IPS-18a (cell line): ENCODE measurements around the gene ZNF423.

Experiments used
- H3K27ac ChIP-seq: one replicate; pipeline ENCODE4 v1.5.1; 2013; ENCODE audit warnings: low read length
- H3K27me3 ChIP-seq: one replicate; pipeline ENCODE4 v1.6.1; 2013; ENCODE audit warnings: mild to moderate bottlenecking, low read length; ENCODE audit not compliant: control insufficient read depth, insufficient read depth
- H3K36me3 ChIP-seq: one replicate; pipeline ENCODE4 v1.6.1; 2013; ENCODE audit warnings: low read depth, low read length; ENCODE audit not compliant: control insufficient read depth
- H3K4me1 ChIP-seq: one replicate; pipeline ENCODE4 v1.6.1; 2013; ENCODE audit warnings: low read depth, low read length; ENCODE audit not compliant: control insufficient read depth
- H3K4me3 ChIP-seq: one replicate; pipeline ENCODE4 v1.5.1; 2013; ENCODE audit warnings: low read length
- H3K9ac ChIP-seq: one replicate; pipeline ENCODE4 v1.6.1; 2013; ENCODE audit warnings: mild to moderate bottlenecking, low read length, moderate library complexity
- H3K9me3 ChIP-seq: one replicate; pipeline ENCODE4 v1.6.1; 2013; ENCODE audit warnings: low read depth, low read length; ENCODE audit not compliant: control insufficient read depth

The ZNF423 gene

DNA sequence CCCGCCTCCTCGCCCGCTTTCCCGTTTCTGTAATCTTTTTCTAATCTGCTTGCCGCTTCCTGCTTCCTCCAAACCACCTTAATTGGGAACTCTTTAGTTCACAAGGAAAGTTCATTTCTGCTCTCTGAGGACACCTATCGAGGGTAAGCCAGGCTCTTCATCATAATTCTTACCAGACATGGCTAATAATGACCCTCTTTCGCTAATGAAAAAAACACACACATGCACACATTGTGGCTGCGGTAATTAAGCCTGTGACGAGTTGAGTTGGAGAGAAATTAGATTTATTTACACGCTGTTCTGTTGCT is 100.6 kb downstream of the ZNF423 start:
- Histone ChIP-seq H3K27ac (peak overlapping the region; percentile 42), H3K27me3 (no peaks in the 10 kb centered on the region), H3K36me3 (no peaks in the 10 kb centered on the region), H3K4me1 (peaks cover 39% of the 10 kb centered on the region), H3K4me3 (peak overlapping the region; percentile 38), H3K9me3 (no peaks in the 10 kb centered on the region), H3K9ac (peak overlapping the region; percentile 58)

- H3K9ac ChIP-seq, result peak overlapping the region; percentile 58
These were observed 101.2 kb downstream of the ZNF423 start for GRCh38 chr16:49754495-49755312.

GRCh38 chr16:49750341-49751000 is 105.4 kb downstream of the ZNF423 start:
- Histone ChIP-seq H3K27ac (no peak overlapping the region), H3K9me3 (no peaks in the 10 kb centered on the region), H3K4me3 (no peak overlapping the region), H3K36me3 (no peaks in the 10 kb centered on the region), H3K9ac (no peak overlapping the region), H3K4me1 (peaks cover 32% of the 10 kb centered on the region), H3K27me3 (no peaks in the 10 kb centered on the region)

More at GRCh38 chr16:49754495-49755312, 101.2 kb downstream of the ZNF423 start:
- Histone ChIP-seq H3K9me3 (no peaks in the 10 kb centered on the region), H3K27me3 (no peaks in the 10 kb centered on the region), H3K4me3 (peak overlapping the region; percentile 38), H3K36me3 (no peaks in the 10 kb centered on the region), H3K27ac (peak overlapping the region; percentile 44), H3K4me1 (peaks cover 44% of the 10 kb centered on the region)

DNA sequence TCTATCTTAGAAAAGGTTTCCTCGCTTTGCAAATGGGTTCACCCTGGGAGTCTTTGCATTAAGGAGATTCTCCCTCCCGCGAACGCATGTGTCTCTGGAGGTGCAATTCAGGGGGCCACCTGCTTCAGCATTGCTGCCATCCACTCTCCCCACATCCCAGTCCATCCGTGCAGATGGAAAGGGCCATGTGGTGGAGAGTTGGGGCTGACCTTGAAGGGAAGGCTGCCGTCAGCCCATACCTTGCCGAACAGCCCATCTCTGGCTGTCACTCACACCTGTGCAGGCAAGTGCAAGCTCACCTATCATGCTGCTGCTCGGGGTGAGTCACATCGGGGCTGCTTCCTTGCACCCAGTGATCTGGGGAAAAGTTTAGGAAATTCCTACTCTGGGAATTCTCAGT is 106.1 kb downstream of the ZNF423 start:
- Histone ChIP-seq H3K27me3 (no peaks in the 10 kb centered on the region), H3K27ac (no peak overlapping the region)

GRCh38 chr16:49748322-49748721 is 107.6 kb downstream of the ZNF423 start:
- no peak overlapping the region for H3K9ac ChIP-seq
- H3K4me3 ChIP-seq, result no peak overlapping the region
- H3K9me3 ChIP-seq, result no peaks in the 10 kb centered on the region
- H3K36me3 ChIP-seq, result no peaks in the 10 kb centered on the region
- H3K4me1 ChIP-seq, result peaks cover 18% of the 10 kb centered on the region
- no peak overlapping the region for H3K27ac ChIP-seq
- no peaks in the 10 kb centered on the region for H3K27me3 ChIP-seq

More for the DNA sequence above, 106.1 kb downstream of the ZNF423 start:
- H3K4me1 ChIP-seq, result peaks cover 26% of the 10 kb centered on the region
- H3K9me3 ChIP-seq, result no peaks in the 10 kb centered on the region
- no peak overlapping the region for H3K9ac ChIP-seq
- H3K4me3 ChIP-seq, result no peak overlapping the region
- H3K36me3 ChIP-seq, result no peaks in the 10 kb centered on the region

- Histone ChIP-seq H3K27ac (no peak overlapping the region), H3K9ac (no peak overlapping the region), H3K4me1 (peaks cover 18% of the 10 kb centered on the region), H3K36me3 (no peaks in the 10 kb centered on the region), H3K9me3 (no peaks in the 10 kb centered on the region), H3K27me3 (no peaks in the 10 kb centered on the region), H3K4me3 (no peak overlapping the region)
These were observed 108.3 kb downstream of the ZNF423 start for GRCh38 chr16:49747654-49748053.

DNA sequence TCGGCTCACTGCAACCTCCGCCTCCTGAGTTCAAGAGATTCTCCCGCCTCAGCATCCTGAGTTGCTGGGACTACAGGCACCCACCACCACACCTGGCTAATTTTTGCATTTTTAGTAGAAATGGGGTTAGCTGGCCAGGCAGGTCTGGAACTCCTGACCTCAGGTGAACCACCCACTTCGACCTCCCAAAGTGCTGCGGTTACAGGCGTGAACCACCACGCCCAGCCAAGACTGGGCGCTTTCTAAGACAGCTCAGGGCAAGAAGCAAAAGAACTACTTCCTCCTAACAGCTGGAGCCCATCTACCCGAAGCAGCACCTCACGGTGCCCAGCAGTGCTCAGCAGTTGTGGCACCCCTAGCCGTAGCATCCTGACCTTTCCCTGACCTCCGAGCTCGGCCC is 109.4 kb downstream of the ZNF423 start:
- no peak overlapping the region for H3K4me3 ChIP-seq
- H3K9ac ChIP-seq, result no peak overlapping the region
- no peak overlapping the region for H3K27ac ChIP-seq
- no peaks in the 10 kb centered on the region for H3K9me3 ChIP-seq
- peaks cover 18% of the 10 kb centered on the region for H3K4me1 ChIP-seq
- no peaks in the 10 kb centered on the region for H3K36me3 ChIP-seq
- no peaks in the 10 kb centered on the region for H3K27me3 ChIP-seq

- H3K36me3 ChIP-seq, result no peaks in the 10 kb centered on the region
- H3K27ac ChIP-seq, result no peak overlapping the region
- no peak overlapping the region for H3K9ac ChIP-seq
- H3K27me3 ChIP-seq, result no peaks in the 10 kb centered on the region
- H3K9me3 ChIP-seq, result no peaks in the 10 kb centered on the region
- no peak overlapping the region for H3K4me3 ChIP-seq
- H3K4me1 ChIP-seq, result peaks cover 15% of the 10 kb centered on the region
These were observed 110.6 kb downstream of the ZNF423 start for GRCh38 chr16:49745311-49745747.

DNA sequence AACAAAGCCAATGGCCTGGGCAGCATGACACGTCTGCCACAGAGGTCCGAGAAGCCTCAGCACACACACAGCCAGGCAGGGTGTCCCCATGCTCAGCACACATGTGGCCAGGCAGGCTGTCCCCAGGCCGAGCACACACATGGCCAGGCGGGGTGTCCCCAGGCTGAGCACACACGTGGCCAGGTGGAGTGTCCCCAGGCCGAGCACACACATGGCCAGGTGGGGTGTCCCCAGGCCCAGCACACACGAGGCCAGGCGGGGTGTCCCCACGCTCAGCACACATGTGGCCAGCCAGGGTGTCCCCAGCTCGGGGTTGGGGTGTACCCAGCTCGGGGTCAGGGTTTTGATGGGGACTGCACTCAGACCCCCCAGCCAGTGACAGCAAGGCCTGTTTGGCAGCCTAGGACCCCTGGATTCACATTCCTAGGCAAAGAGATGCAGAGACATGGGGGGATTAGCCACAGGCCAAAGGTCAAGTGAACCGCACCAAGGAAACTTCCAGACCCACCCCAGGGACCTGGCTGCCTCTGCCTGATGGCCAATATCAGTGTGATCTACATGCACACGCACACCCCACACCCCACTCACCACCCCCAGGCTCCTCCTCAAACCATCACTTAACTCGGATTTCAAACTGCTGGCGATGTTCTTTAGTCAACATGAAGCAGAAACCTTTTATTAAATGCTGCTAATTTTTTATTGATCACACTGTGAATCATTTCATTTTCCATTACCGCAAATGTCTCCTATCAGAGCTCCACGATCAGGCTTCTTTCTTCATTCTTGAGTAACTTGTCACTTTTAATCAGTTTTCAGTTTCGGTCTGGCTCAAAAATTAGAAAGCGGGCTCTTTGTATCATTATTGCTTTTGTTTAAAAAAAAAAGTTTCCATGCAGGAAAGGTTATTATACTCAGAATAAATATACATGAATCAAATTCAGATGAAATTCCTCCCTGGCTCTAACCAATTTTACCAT is 111.4 kb downstream of the ZNF423 start:
- Histone ChIP-seq H3K27me3 (no peaks in the 10 kb centered on the region), H3K4me1 (peaks cover 7% of the 10 kb centered on the region), H3K27ac (no peak overlapping the region)

GRCh38 chr16:49743658-49744057 is 112.3 kb downstream of the ZNF423 start:
- Histone ChIP-seq H3K27ac (no peak overlapping the region), H3K27me3 (no peaks in the 10 kb centered on the region), H3K36me3 (no peaks in the 10 kb centered on the region), H3K4me3 (no peak overlapping the region), H3K9ac (no peak overlapping the region), H3K4me1 (no peaks in the 10 kb centered on the region), H3K9me3 (no peaks in the 10 kb centered on the region)

More for the DNA sequence above, 111.4 kb downstream of the ZNF423 start:
- H3K9ac ChIP-seq, result no peak overlapping the region
- no peak overlapping the region for H3K4me3 ChIP-seq
- no peaks in the 10 kb centered on the region for H3K9me3 ChIP-seq
- H3K36me3 ChIP-seq, result no peaks in the 10 kb centered on the region

DNA sequence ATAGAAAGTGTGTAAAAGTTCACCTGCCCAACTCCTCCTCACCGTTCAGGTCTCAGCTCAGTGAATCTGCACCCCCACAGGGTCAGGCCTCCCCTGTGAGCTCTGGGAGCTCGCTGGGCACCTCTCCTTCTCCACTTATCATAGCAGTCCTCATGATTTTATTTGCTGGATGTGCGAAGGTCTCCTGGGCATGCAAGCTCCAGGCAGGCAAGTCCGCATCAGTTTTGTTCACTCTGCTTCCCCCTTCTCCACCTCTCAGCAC is 112.8 kb downstream of the ZNF423 start:
- Histone ChIP-seq H3K9me3 (no peaks in the 10 kb centered on the region), H3K36me3 (no peaks in the 10 kb centered on the region), H3K27me3 (no peaks in the 10 kb centered on the region), H3K9ac (no peak overlapping the region), H3K27ac (no peak overlapping the region), H3K4me1 (no peaks in the 10 kb centered on the region), H3K4me3 (no peak overlapping the region)
